DLD1 (cell line): Measurements from ENCODE around the gene TPMT.

Experiments
- in situ Hi-C: cut with HindIII; loops from 2 replicates; pipeline ENCODE4 v1.10.0; 2017; ENCODE audit warnings: low sequenced_read_pairs

Gene TPMT

GRCh38 chr6:18118330-18118729 is 36.5 kb downstream of the TPMT start:
- in situ Hi-C loops, result no loop called here

GRCh38 chr6:18117136-18117535 is 37.7 kb downstream of the TPMT start:
- in situ Hi-C loops, result no loop called here

GRCh38 chr6:18115356-18115755 is 39.5 kb downstream of the TPMT start:
- in situ Hi-C loops, result no loop called here

GRCh38 chr6:18110162-18110561 is 44.7 kb downstream of the TPMT start:
- in situ Hi-C loops, result no loop called here

GRCh38 chr6:18107061-18107460 is 47.8 kb downstream of the TPMT start:
- in situ Hi-C loops, result no loop called here

- in situ Hi-C loops, result no loop called here
These were observed 51.9 kb downstream of the TPMT start for GRCh38 chr6:18102783-18103509.

- in situ Hi-C loops, result no loop called here
These were observed 53.0 kb downstream of the TPMT start for GRCh38 chr6:18101873-18102272.

GRCh38 chr6:18101271-18101670 is 53.6 kb downstream of the TPMT start:
- in situ Hi-C loops, result no loop called here

GRCh38 chr6:18100296-18100695 is 54.6 kb downstream of the TPMT start:
- in situ Hi-C loops, result no loop called here

GRCh38 chr6:18099511-18099910 is 55.4 kb downstream of the TPMT start:
- in situ Hi-C loops, result no loop called here

GRCh38 chr6:18096423-18096822 is 58.5 kb downstream of the TPMT start:
- in situ Hi-C loops, result no loop called here

GRCh38 chr6:18091382-18091781 is 63.5 kb downstream of the TPMT start:
- in situ Hi-C loops, result no loop called here

GRCh38 chr6:18090349-18090786 is 64.5 kb downstream of the TPMT start:
- in situ Hi-C loops, result no loop called here

- in situ Hi-C loops, result no loop called here
These were observed 66.2 kb downstream of the TPMT start for GRCh38 chr6:18088419-18089296.

- in situ Hi-C loops, result no loop called here
These were observed 67.3 kb downstream of the TPMT start for GRCh38 chr6:18087396-18088165.

- in situ Hi-C loops, result no loop called here
These were observed 73.7 kb downstream of the TPMT start for GRCh38 chr6:18081025-18081668.

- in situ Hi-C loops, result no loop called here
These were observed 74.3 kb downstream of the TPMT start for GRCh38 chr6:18080544-18080943.

GRCh38 chr6:18078866-18079265 is 76.0 kb downstream of the TPMT start:
- in situ Hi-C loops, result no loop called here
